Heart left ventricle (tissue), 16 donors: ENCODE measurements around the gene SEPTIN1. TPM values are rescaled to one million over a fixed set of nuclear protein-coding genes. Genes with fewer than 3 reads are reported as not detected.
"Not testable (repeated sequence)": the region's sequence is repeated elsewhere in the genome, so short reads cannot be mapped to it uniquely, and the experiment has no call there.

Experiments used
- ATAC-seq, 4 donors: fragments of 200-7000 bp; cut with Tn5 transposase; one replicate each; pipeline ENCODE4 v1.9.1; 2020 to 2022; ENCODE audit warnings: moderate library complexity in 4 of 4, mild to moderate bottlenecking in 3 of 4, moderate number of reproducible peaks in 1 of 4
- DNase-seq, 5 donors: peaks; one replicate each; pipeline ENCODE4 v3.0.0-alpha.2; 2020
- H3K27ac ChIP-seq, 12 donors: fragments of 200-600 bp; sonication (generic) in 4 of 12; one replicate each; pipeline versions ENCODE4 v1.5.0 to v1.8.0; 2016 to 2022; ENCODE audit warnings: mild to moderate bottlenecking in 2 of 12
- H3K27me3 ChIP-seq, 9 donors: fragments of 200-600 bp; sonication (generic) in 2 of 9; one replicate each; pipeline versions ENCODE4 v1.5.1 to v1.8.0; 2016 to 2022; ENCODE audit warnings: mild to moderate bottlenecking in 3 of 9
- H3K36me3 ChIP-seq, 9 donors: fragments of 200-600 bp; sonication (generic) in 2 of 9; one replicate each; pipeline versions ENCODE4 v1.5.0 to v1.8.0; 2018 to 2022; ENCODE audit warnings: mild to moderate bottlenecking in 2 of 9
- H3K4me1 ChIP-seq, 12 donors: fragments of 200-600 bp; sonication (generic) in 4 of 12; one replicate each; pipeline versions ENCODE4 v1.5.0 to v1.8.0; 2016 to 2022; ENCODE audit warnings: mild to moderate bottlenecking in 3 of 12
- H3K4me3 ChIP-seq, 12 donors: fragments of 200-600 bp; sonication (generic) in 4 of 12; one replicate each; pipeline versions ENCODE4 v1.5.0 to v1.8.0; 2017 to 2022; ENCODE audit warnings: mild to moderate bottlenecking in 9 of 12, moderate library complexity in 4 of 12
- H3K9me3 ChIP-seq, 12 donors: fragments of 200-600 bp; sonication (generic) in 4 of 12; one replicate each; pipeline versions ENCODE4 v1.5.0 to v1.8.0; 2016 to 2022; ENCODE audit warnings: mild to moderate bottlenecking in 1 of 12
- POLR2A ChIP-seq, 2 donors: fragments of 450-650 bp; IDR thresholded peaks; one replicate each; pipeline ENCODE4 v1.6.1; 2017; ENCODE audit warnings: antibody characterized with exemption in 2 of 2, mild to moderate bottlenecking in 2 of 2, moderate library complexity in 2 of 2
- WGBS, 4 donors: extraction: QIAGEN DNeasy Blood & Tissue Kit in 2 of 4; methylation state at CpG; one replicate each; pipeline versions ENCODE4 v1.1.5 to v1.1.7; 2013 to 2018; 5-methylcytosine and 5-hydroxymethylcytosine counted together
- intact Hi-C, 10 donors: fragments of 100-400 bp; cut with DNase I; formaldehyde crosslinking; loops; one replicate each; pipeline versions ENCODE4 v1.11.1 to v1.14.2; 2022
- polyA plus RNA-seq, 2 donors: library from polyadenylated mRNA; stranded (reverse); fragments of 200-250 nt; gene quantifications; one replicate each; pipeline ENCODE4 v1.2.3, GENCODE V29; 2013
- total RNA-seq, 9 donors: library from RNA; depleted of rRNA in 2 of 9; stranded (reverse); fragments of >200 nt in 2 of 9; fragmentation: NEBNext Ultra II Directional in 3 of 9; extraction: Animal tissue kit (Norgen Biotek cat#: 25700) in 3 of 9; gene quantifications; one replicate each; pipeline versions ENCODE4 v1.1.0 to v1.2.4, GENCODE V29; 2016 to 2023
- TF ChIP-seq, protein P1 (sequence below), 12 donors: fragments of 200-600 bp; sonication (generic) in 4 of 12; IDR thresholded peaks; one replicate each; pipeline versions ENCODE4 v1.5.0 to v1.8.0; 2018 to 2022; ENCODE audit warnings: antibody characterized with exemption in 12 of 12, mild to moderate bottlenecking in 5 of 12
- donor health status: ischemic (EF 13 %, LVEDD 7.1; RV severe dilation, severe dysfunction).
- donor health status: healthy with polysubstance abuse.
- donor health status: DM: no; HTN: yes; CAD: no.
- donor health status: DM: no; HTN: no; CAD: no.
- donor health status: ischemic (EF 25% LVEDD 6.9; RV normal size, moderate dysfunction).
- donor health status: ischemic (EF 25% LVEDD 5.7; RV mildly dilated, moderate dysfunction).
- donor health status: healthy.
- donor health status: DM: yes; HTN: yes; CAD: no.
- donor health status: ischemic (EF 35%, LVEDD 5.7; RV mildly dilated, moderate dysfunction).
- donor health status: nonischemic (EF 11% LVEDD 7.7; RV severe dilation, severe dysfunction).
- donor health status: DM: yes; HTN: yes; CAD: no.
- donor health status: PGD.
- donor health status: ischemic (EF 29% LVEDD 5.4; RV normal size, mild dysfunction).
- donor health status: nonischemic (EF 23%, LVEDD 6.1; RV moderate dilation, normal function).

Gene SEPTIN1
- total and polyA plus RNA-seq, 11 donors, result 0.44 to 9.2 (median 1.5) TPM; not detected in 1

DNA sequence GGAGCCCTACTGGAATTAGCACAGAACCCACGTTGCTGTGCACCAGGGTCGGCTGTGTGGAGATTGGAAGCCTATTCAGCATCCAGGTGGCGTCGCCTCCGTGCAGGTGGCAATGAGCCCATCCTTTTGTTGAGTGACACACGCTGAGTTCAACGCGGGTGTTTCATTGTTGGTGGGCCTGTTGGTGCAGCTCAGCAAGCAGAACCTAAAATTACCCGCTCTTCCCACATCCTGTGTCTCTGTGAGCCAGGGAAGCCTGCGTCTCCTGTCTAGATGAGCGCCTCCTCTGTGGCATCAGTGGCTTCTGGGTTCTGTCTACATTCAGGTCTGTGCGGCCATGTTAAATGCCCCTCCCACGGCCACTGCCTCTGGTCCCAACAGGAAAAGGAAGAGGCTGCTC lies 41.7 kb downstream of the SEPTIN1 start:
- Histone ChIP-seq H3K27ac (no peak overlapping the region), H3K4me1 (peaks cover 0 to 9% (median 5%) of the 10 kb centered on the region in 12 donors), H3K4me3 (no peak overlapping the region), H3K9me3 (no peaks in the 10 kb centered on the region), H3K27me3 (no peaks in the 10 kb centered on the region), H3K36me3 (no peaks in the 10 kb centered on the region)
- no peak for ATAC-seq
- TF ChIP-seq, protein P1, sequence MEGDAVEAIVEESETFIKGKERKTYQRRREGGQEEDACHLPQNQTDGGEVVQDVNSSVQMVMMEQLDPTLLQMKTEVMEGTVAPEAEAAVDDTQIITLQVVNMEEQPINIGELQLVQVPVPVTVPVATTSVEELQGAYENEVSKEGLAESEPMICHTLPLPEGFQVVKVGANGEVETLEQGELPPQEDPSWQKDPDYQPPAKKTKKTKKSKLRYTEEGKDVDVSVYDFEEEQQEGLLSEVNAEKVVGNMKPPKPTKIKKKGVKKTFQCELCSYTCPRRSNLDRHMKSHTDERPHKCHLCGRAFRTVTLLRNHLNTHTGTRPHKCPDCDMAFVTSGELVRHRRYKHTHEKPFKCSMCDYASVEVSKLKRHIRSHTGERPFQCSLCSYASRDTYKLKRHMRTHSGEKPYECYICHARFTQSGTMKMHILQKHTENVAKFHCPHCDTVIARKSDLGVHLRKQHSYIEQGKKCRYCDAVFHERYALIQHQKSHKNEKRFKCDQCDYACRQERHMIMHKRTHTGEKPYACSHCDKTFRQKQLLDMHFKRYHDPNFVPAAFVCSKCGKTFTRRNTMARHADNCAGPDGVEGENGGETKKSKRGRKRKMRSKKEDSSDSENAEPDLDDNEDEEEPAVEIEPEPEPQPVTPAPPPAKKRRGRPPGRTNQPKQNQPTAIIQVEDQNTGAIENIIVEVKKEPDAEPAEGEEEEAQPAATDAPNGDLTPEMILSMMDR (IDR thresholded peaks at IDR 0.05), result no peak
- no peak for TF ChIP-seq POLR2A (IDR thresholded peaks at IDR 0.05)
- intact Hi-C loops, result no loop called here
- WGBS, 4 donors, result 89 to 93% (median 91%) methylated on average over 11 to 13 of the region's 13 CpGs
- no peak for DNase-seq

DNA sequence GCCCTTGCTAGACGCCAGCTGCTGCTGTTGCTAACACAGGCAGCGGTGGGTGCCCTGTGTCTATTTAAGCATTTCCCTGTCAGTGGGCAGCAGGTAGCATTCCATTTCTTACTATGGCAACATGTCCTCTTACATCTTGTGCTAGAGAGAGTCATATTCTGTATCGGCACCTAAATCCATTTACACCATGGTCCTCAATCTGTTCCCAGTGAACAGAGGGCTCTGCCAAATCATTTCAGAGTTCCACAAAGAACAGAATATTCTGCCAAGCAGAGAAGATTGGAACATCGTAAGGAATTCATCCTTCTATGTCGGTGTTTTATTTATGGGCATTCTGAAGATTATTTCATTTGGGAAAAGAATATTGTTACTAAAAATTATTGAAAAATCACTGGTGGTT lies 43.6 kb downstream of the SEPTIN1 start:
- H3K27me3 ChIP-seq, H3K36me3 ChIP-seq, DNase-seq, intact Hi-C loops, H3K27ac ChIP-seq, H3K9me3 ChIP-seq, ATAC-seq, H3K4me3 ChIP-seq: not testable (repeated sequence)
- 70 to 96% (median 91%) methylated on average over 4 to 5 of the region's 5 CpGs for WGBS, 4 donors
- H3K4me1 ChIP-seq, result peaks cover 0 to 11% (median 6%) of the 10 kb centered on the region in 12 donors

DNA sequence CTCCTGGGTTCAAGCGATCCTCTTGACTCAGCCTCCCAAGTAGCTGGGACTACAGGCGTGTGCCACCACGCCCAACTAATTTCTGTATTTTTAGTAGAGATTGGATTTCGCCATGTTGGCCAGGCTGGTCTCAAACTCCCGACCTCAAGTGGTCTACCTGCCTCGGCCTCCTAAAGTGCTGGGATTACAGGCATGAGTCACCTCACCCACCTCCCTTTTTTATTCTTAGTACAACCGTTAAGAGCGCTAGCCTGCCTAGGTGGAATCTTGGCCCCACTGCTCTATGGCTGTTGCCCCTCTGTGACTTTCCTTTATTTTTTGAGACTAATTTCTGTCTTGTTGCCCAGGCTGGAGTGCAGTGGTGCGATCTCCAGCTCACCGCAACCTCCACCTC lies 44.4 kb downstream of the SEPTIN1 start:
- H3K4me3 ChIP-seq, H3K27ac ChIP-seq, DNase-seq, ATAC-seq, H3K36me3 ChIP-seq, H3K27me3 ChIP-seq, intact Hi-C loops, H3K9me3 ChIP-seq: not testable (repeated sequence)
- WGBS, 4 donors, result 95 to 97% (median 96%) methylated on average over 10 of the region's 10 CpGs
- peaks cover 0 to 11% (median 6%) of the 10 kb centered on the region in 12 donors for H3K4me1 ChIP-seq

DNA sequence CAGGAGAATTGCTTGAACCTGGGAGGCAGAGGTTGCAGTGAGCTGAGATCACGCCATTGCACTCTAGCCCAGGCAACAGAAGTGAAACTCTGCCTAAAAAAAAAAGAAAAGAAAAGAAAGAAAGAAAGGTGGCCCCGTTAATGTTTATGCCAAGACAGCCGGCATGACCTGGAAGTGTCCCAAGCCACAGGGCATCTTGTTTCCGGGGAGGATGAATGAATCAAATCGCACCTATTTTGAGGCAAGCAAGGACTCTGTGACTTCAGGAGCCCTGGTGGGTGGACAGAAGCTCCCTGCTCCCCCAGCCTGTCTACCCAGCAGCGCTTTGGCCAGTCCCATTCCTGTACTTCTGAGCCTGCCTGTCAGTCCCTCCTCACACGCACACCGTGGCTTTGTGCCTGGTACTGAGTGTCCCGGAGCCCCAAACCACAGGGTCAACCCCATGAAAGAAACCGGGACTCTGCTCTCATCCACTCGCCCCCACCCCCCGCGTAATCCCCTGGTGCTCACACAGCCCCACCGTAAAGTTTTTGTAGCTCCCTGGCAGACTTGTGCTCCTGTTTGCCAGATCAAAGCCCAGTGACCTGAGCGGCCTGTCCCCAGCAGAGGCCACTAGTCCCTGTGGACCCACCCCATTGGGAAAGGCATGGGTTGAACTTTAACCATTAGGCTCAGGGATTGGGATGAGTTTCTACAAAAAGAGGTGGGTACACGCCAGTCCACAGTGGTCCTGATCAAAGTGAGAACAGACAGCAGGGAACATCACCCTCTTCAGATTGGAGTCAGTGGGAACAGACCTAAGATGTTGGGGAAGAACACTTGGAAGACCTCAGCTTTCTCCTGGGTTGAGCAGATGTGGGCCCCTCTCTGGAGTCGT lies 46.5 kb downstream of the SEPTIN1 start:
- H3K4me3 ChIP-seq, result peak overlapping the region; percentile 49 to 95 (median 78)
- intact Hi-C loops, result loop anchor here in 1 of 10 donors (2.0 kb wide), 1 partner anchor 19 kb away; the partner anchor contains the start of gene CD2BP2
- H3K27me3 ChIP-seq, result no peaks in the 10 kb centered on the region
- TF ChIP-seq, protein P1 (IDR thresholded peaks at IDR 0.05), result no peak
- TF ChIP-seq POLR2A (IDR thresholded peaks at IDR 0.05), result no peak
- no peaks in the 10 kb centered on the region for H3K36me3 ChIP-seq
- H3K9me3 ChIP-seq, result no peaks in the 10 kb centered on the region
- peaks cover 0 to 13% (median 7%) of the 10 kb centered on the region in 12 donors for H3K4me1 ChIP-seq
- peak overlapping the region in 11 of 12 donors; percentile 93 to 98 (median 97) for H3K27ac ChIP-seq
- ATAC-seq (peak; percentile 28 to 65 (median 38)), DNase-seq (peak in 3 of 5 donors; percentile 25 to 56 (median 32))
- WGBS, 4 donors, result 47 to 54% (median 51%) methylated on average over 16 to 17 of the region's 17 CpGs

DNA sequence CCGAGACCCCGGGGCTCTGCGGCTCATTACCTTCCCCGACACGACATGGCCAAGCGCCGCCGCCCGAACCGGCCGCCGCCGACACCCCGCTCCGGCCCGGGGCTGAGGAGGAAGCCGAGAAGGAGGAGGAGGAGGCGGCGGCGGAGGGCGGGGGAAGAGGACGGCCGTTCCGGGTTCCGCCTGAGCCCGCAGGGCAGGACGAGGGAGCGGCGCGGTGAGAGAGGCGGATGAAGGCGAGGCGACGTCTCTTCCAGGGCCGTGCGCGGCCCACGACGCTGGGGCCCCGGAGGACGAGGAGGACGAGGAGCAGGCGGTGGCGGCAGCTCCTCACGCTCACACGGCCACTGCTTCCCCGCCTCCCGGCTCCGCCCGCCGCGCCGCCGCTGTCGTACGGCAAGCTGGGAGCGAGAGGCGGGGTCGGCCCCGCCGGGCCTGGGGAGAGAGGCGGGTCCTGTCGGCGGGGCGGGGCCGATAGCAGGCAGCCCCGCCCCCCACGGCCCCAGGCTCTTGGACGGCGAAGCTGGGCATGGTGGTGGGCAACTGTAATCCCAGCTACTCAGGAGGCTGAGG lies 47.2 kb downstream of the SEPTIN1 start:
- intact Hi-C loops, result loop anchor here in 1 of 10 donors (2.0 kb wide), 1 partner anchor 20 kb away; the partner anchor contains the start of gene CD2BP2
- H3K36me3 ChIP-seq, H3K27me3 ChIP-seq, H3K9me3 ChIP-seq: not testable (repeated sequence)
- H3K27ac ChIP-seq, result peak overlapping the region; percentile 75 to 98 (median 96)
- WGBS, 4 donors, result 0% methylated on average over 39 to 70 of the region's 70 CpGs
- H3K4me1 ChIP-seq, result peaks cover 0 to 13% (median 7%) of the 10 kb centered on the region in 12 donors
- TF ChIP-seq POLR2A (IDR thresholded peaks at IDR 0.05), result peak in 1 of 2 donors; percentile 85
- peak; percentile 89 to 95 (median 94) for ATAC-seq
- H3K4me3 ChIP-seq, result peak overlapping the region; percentile 49 to 95 (median 78)
- peak; percentile 87 to 93 (median 89) for DNase-seq

DNA sequence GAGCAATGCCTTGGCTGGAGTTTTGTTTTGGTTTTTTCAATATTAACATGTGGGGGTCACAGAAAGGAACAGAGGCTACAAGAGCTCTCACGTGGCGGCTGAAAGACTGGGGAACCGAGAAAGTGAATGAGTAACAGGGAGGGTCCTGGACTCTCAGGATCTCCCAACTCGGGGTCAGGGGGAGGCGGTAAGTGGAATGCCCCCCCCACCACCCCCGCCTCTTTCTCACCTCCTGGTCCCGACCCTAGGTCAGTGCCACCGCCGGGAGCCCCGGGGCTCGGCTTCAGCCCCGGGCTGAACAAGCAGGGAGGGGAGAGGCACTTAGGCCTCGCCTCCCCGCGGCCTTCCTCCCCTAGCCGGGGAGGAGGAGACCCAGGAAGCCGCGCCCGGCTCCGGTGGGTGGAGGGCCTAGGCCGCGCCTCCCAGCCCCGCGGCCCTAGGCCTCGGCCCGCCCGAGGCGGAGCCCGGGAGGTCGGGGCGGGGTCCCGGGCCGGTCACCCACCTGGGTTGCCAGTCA lies 47.8 kb downstream of the SEPTIN1 start:
- not testable (repeated sequence) for H3K36me3 ChIP-seq, H3K27me3 ChIP-seq, H3K9me3 ChIP-seq
- ATAC-seq, result peak; percentile 88 to 98 (median 97)
- intact Hi-C loops, result loop anchor here in 1 of 10 donors (2.0 kb wide), 1 partner anchor 20 kb away; the partner anchor contains the start of gene CD2BP2
- peak overlapping the region; percentile 41 to 98 (median 96) for H3K27ac ChIP-seq
- WGBS, 4 donors, result 0 to 1% (median 0%) methylated on average over 3 to 28 of the region's 33 CpGs
- peaks cover 0 to 13% (median 7%) of the 10 kb centered on the region in 12 donors for H3K4me1 ChIP-seq
- DNase-seq, result peak; percentile 85 to 94 (median 89)
- peak overlapping the region; percentile 49 to 95 (median 78) for H3K4me3 ChIP-seq
